GM12892 (cell line): ENCODE data around the gene MAP3K10. TPM values are rescaled to one million over a fixed set of nuclear protein-coding genes. Genes with fewer than 3 reads are reported as not detected.
"Not testable (repeated sequence)": the region's sequence is repeated elsewhere in the genome, so short reads cannot be mapped to it uniquely, and the experiment has no call there.

Experiments
- DNase-seq: peaks from one replicate; pipeline ENCODE4 v3.0.0; 2011; ENCODE audit not compliant: insufficient read length
- FAIRE-seq: peaks from 2 replicates; lab custom pipeline; 2011; peaks lifted over from hg19 to GRCh38; lab: Jason Lieb, UNC
- POLR2A ChIP-seq: IDR thresholded peaks from 2 replicates; pipeline ENCODE4 v1.6.1; 2011; ENCODE audit warnings: low read depth, low read length, control low read depth
- POLR2AphosphoS5 ChIP-seq: IDR thresholded peaks from 2 replicates; pipeline ENCODE4 v1.6.1; 2011; ENCODE audit warnings: low read depth, low read length, control low read depth
- TAF1 ChIP-seq: IDR thresholded peaks from 2 replicates; pipeline ENCODE4 v1.6.1; 2011; ENCODE audit warnings: low read depth, mild to moderate bottlenecking, control low read depth, low read length, borderline replicate concordance
- polyA plus RNA-seq: library from polyadenylated mRNA; unstranded; fragments of >200 nt; gene quantifications from one replicate; pipeline ENCODE4 v1.2.1, GENCODE V29; 2012; ENCODE audit warnings: missing spikeins, inconsistent platforms; ENCODE audit not compliant: missing spikeins

The MAP3K10 gene
- polyA plus RNA-seq, result 6.8 TPM

DNA sequence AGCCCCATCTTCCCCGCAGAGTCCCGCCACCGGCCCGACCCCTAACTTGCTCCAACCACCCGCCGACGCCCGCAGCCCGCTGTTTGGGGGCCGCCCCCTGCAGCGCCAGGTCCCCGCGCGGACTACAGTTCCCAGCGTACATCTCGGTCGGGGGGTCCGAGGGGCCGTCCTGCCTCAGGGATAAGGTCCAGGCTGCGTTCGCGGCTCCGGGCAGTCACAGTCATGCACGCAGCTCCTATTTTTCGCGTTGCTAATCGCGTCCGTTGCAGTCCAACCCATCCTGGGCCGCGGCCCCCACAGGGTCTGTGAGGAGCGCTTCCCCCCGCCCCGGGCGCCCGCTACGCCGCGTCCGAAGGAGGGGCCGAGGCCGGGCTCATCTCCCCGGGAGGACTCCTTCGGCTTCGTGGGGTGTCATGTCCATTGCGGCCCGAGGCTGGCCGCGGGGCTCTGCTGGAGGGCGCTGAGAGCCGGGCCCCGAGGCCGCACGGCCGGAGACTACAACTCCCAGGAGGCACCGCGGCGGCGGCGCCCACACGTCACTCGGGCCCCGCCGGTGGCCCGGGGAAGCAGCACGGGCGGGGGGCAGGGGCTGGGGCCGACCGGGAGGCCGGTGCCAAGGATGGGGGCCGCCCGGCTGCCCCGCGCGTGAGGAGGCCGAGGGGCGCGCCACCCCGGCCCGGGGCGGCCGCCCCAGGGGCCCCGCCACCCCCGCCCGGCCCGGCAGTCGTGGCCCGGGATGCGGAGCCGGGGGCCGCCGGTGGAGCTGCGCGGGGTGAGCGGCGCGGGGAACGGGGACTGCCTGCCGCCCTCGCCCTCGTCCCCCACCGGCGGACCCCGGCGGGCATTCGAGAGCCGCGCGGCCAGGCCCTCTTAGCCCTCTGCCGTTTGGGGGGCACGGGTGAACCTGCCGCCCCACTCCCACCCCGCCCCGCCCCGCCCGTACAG is at the start of gene MAP3K10:
Gene MAP3K10 (plus strand): TSS at position 536 of the 945 bp plus-strand sequence. CDS start 606 bp downstream, outside the sequence.
- FAIRE-seq, result no peak

DNA sequence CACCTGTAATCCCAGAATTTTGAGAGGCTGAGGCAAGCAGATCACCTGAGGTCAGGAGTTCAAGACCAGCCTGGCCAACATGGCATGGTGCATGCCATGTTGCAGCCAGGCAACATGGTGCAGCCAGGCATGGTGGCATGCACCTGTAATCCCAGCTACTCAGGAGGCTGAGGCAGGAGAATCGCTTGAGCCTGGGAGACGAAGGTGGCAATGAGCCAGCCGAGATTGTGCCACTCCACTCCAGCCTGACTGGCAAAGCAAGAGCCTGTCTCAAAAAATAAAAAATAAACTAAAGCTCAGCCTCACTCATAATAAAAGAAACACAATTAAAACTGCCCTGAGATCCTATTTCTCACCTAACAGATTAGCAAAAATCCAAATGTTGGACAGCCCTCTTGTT is 49.7 kb upstream of the MAP3K10 start:
- no peak for FAIRE-seq
- no peak for DNase-seq
- TF ChIP-seq POLR2A (no peak), TAF1 (no peak), POLR2AphosphoS5 (no peak)

More for the DNA sequence above, at the start of gene MAP3K10:
- TF ChIP-seq POLR2A (peak; percentile 60; the same call in 1 of the 2 replicates), TAF1 (no peak)
- peak; percentile 86 for DNase-seq

DNA sequence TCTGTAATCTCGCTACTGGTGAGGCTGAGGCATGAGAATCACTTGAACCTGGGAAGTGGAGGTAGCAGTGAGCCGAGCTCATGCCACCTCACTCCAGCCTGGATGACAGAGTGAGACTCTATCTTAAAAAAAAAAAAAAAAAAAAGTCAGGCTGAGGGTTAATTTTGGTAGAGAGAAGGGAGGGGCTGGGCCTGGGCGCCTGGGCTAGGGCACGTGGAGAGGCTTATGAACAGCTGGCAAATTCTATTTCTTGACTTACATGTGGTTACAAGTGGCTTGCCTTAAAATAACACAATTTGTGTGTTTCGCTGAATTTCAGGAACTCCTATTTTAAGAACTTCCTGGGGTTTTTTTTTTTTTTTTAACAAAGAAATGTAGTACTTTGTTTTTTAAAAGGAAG is 47.6 kb upstream of the MAP3K10 start:
- FAIRE-seq, result peak; percentile 65
- DNase-seq, result no peak
- TF ChIP-seq POLR2AphosphoS5 (no peak), TAF1 (no peak), POLR2A (no peak)

DNA sequence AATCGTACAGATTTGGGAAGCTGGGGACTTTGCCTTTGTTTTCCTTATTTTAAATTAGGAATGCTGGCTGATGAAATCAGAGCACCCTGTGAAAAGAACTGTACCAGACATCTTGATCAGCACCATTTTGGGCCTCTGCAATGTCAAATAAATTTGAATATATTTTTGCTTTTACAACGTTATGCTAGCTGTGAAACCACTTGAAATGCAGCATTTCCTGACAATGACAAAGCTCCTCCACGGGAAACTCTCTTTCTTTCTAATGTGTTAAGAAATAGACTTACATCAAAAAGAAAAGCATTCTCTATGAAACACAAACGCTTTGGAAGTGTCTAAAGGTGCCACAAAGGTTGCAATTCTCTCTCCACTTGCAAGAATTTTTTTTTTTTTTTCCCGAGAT is 47.1 kb upstream of the MAP3K10 start:
- DNase-seq (no peak), FAIRE-seq (no peak)
- TF ChIP-seq POLR2AphosphoS5, result no peak
- no peak for TF ChIP-seq POLR2A
- TF ChIP-seq TAF1, result no peak

DNA sequence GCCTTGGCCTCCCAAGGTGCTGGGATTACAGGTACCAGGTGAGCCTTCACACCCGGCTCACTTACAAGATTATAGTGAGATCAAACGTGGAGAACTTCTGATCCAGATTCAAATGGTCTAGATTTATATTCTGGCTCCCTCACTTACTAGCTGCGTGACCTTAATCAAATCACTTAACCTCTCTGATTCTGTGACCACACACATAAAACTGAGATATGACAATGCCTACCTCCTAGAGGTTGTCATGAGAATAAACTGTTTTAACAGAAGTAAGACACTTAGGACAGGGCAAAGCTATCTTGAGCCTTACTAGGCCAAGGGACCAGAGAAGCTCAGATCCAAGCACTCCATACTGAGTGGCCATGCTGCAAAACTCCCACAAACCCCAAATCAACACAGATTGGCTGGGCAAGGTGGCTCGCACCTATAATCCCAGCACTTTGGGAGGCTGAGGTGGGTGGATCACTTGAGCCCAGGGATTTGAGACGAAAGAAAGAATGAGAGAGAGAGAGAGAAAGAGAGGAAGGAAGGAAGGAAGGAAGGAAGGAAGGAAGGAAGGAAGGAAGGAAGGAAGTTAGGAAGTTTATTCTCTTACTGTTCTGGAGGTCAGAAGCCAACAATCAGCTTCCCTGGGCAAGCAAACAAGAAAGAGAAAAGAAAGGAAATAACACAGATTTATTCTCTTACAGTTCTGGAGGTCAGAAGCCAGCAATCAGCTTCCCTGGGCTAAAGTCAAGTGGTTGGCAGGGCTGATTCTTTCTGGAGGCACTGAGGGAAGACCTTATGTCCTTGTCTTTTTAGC is 46.1 kb upstream of the MAP3K10 start:
- TF ChIP-seq POLR2AphosphoS5, result no peak
- TF ChIP-seq POLR2A, result no peak
- no peak for TF ChIP-seq TAF1
- no peak for DNase-seq
- no peak for FAIRE-seq

DNA sequence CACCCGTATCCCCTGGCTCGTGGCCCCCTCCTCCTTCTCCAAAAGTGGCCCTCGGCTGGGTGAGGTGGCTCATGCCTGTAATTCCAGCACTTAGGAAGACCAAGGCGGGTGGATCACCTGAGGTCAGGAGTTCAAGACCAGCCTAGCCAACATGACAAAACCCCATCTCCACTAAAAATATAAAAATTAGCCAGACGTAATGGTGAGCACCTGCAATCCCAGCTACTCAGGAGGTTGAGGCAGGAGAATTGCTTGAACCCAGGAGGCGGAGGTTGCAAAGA is 45.5 kb upstream of the MAP3K10 start:
- not testable (repeated sequence) for DNase-seq, FAIRE-seq

DNA sequence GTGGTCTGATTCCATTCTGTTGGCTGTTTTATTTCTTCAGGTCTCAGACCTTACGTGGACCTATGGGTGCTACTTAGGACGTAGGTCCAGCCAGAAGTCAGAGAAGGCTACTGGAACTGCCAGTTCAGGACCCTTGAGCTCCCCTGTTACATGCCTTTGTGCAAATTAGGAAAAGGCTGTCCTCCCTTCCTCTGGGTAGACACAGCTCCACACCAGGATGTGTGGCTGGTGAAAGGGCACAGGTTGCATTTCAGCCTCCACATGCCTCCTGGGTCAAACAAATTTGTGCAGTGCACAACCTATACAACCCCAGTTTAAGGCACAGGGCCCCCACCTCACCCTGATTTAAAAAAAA is 43.9 kb upstream of the MAP3K10 start:
- TF ChIP-seq POLR2AphosphoS5, result no peak
- no peak for TF ChIP-seq POLR2A
- no peak for TF ChIP-seq TAF1
- no peak for DNase-seq
- FAIRE-seq, result no peak

DNA sequence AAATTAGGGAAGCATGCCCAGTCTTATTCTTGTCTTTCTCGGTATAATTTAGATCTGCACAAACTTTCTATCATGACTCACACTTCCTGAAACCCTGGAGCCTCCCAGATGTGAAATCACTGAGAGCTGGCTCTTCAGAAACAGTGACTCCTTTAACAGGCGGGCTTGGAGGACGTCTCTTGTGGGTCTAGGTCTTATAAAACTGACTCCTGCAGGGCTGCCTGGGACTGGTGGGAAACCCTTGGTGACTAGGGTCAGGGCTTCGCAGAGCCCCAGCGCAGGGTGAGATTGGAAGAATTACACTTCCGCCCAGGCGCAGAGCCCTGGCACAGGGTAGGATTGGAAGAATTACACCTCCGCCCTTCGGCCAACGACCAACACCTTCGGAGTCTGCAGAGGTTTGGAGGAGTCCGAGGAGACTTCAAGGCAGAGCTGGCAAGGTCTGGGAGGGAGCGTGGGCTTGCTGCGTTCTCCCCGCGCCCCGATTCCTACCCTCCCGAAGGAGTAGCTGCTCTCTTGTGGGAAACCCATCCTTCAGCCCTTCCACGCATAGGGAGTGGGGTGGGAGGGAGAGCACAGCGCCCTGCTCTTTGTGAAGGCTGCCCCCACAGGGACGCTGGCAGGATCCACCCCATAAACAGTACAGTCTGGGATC is 43.4 kb upstream of the MAP3K10 start:
- no peak for TF ChIP-seq TAF1
- TF ChIP-seq POLR2AphosphoS5, result no peak
- no peak for TF ChIP-seq POLR2A
- FAIRE-seq, result no peak
- no peak for DNase-seq

DNA sequence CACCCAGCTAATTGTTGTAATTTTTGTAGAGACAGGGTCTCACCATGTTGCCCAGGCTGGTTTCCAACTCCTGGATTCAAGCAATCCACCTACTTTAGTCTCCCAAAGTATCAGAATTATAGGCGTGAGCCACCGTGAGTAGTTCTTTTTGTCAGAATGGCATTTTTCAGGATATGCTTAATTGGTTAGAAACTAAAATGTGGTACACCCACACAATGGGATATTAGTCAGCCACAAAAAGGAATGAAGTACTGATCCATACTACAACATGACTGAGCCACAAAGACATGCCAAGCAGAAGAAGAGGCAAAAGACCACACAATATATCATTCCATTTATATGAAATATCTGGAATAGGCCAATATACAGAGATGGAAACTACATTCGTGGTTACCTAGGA is 41.7 kb upstream of the MAP3K10 start:
- FAIRE-seq (no peak), DNase-seq (no peak)
- no peak for TF ChIP-seq POLR2A
- TF ChIP-seq POLR2AphosphoS5, result no peak
- TF ChIP-seq TAF1, result no peak

DNA sequence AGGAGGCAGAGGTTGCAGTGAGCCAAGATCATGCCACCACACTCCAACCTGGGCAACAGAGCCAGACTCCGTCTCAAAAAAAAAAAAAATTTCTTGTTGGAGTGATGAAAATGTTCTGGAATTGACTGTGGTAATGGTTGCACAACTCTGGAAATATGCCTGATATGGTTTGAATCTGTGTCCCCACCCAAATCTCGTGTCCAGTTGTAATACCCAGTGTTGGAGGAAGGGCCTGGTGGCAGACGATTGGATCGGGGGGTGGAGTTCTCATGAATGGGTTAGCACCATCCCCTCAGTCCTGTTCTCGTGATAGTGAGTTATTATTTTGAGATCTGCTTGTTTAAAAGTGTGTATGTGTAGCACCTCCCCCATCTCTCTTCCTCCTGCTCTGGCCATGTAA is 41.1 kb upstream of the MAP3K10 start:
- DNase-seq, result no peak
- TF ChIP-seq POLR2A (no peak), POLR2AphosphoS5 (no peak), TAF1 (no peak)
- no peak for FAIRE-seq

DNA sequence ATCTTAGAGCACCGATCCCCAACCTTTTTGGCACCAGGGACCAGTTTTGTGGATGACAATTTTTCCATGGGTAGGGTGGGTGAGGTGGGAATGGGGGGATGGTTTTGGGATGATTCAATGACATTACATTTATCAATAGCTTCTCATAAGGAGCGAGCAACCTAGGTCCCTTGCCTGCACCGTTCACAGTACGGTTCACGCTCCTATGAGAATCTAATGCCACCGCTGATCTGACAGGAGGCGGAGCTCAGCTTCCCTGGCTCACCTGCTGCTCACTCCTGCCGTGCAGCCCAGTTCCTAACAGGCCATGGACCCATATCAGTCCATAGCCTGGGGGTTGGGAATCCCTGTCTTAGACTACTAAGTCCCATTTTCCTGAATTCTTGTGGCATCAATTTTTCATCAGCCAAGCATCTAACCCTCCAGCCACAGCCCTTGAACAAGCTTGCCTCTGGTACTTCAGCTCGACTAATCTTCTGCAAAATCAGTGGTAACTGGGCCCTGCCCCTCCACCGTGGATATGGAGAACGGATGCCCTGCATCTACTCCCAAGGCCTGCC is 37.0 kb upstream of the MAP3K10 start:
- FAIRE-seq, result no peak
- DNase-seq, result no peak
- TF ChIP-seq POLR2AphosphoS5 (no peak), TAF1 (no peak), POLR2A (no peak)
